Left ventricle myocardium inferior (tissue), 1 donor: ENCODE data around the gene HTN3. TPM values are rescaled to one million over a fixed set of nuclear protein-coding genes. Genes with fewer than 3 reads are reported as not detected.
"Not testable (repeated sequence)": the region's sequence is repeated elsewhere in the genome, so short reads cannot be mapped to it uniquely, and the experiment has no call there.

ENCODE experiments used
- DNase-seq: peaks from one replicate; pipeline ENCODE4 v3.0.0-alpha.2; 2020
- H3K27ac ChIP-seq: fragments of 200-600 bp; replicated peaks from 2 replicates; pipeline ENCODE4 v1.8.0; 2021
- H3K27me3 ChIP-seq: fragments of 200-600 bp; 2 replicates; pipeline ENCODE4 v1.8.0; 2021; ENCODE audit warnings: low read depth
- H3K36me3 ChIP-seq: fragments of 200-600 bp; 2 replicates; pipeline ENCODE4 v1.8.0; 2021
- H3K4me1 ChIP-seq: fragments of 200-600 bp; 2 replicates; pipeline ENCODE4 v1.8.0; 2021
- H3K4me3 ChIP-seq: fragments of 200-600 bp; 2 replicates; pipeline ENCODE4 v1.8.0; 2021; ENCODE audit warnings: mild to moderate bottlenecking, moderate library complexity
- H3K9me3 ChIP-seq: fragments of 200-600 bp; replicated peaks from 2 replicates; pipeline ENCODE4 v1.8.0; 2021
- intact Hi-C: fragments of 100-400 bp; cut with micrococcal nuclease; formaldehyde crosslinking; loops from one replicate; pipeline ENCODE4 v1.11.0; 2022
- total RNA-seq: library from RNA; stranded (reverse); fragmentation: NEBNext Ultra II Directional; extraction: Animal tissue kit (Norgen Biotek cat#: 25700); gene quantifications from one replicate; pipeline ENCODE4 v1.2.1, GENCODE V29; 2021
- TF ChIP-seq, protein P1 (sequence below): fragments of 200-600 bp; IDR thresholded peaks from 2 replicates; pipeline ENCODE4 v1.8.0; 2021; ENCODE audit warnings: antibody characterized with exemption, mild to moderate bottlenecking, borderline replicate concordance
- donor health status: DM: no; HTN: yes; CAD: no; lungs with severe emphysema.

The HTN3 gene
- total RNA-seq, 1 donor from 2014 or later = not detected

DNA sequence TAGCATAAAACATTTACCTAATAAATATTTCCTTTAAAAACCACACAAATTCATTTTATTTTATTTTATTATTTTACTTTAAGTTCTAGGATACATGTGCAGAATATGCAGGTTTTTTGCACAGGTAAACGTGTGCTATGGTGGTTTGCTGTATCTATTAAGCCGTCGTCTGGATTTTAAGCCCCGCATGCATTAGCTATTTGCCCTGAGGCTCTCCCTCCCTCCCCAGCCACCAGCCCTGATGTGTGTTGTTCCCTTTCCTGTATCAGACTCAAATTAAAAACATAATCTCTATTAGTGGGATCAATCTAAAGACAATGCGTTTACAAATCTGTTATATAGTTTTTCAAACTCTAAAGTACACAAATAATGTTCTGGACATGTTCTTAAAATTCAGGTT is 1.2 kb upstream of the HTN3 start:
- TF ChIP-seq, protein P1, sequence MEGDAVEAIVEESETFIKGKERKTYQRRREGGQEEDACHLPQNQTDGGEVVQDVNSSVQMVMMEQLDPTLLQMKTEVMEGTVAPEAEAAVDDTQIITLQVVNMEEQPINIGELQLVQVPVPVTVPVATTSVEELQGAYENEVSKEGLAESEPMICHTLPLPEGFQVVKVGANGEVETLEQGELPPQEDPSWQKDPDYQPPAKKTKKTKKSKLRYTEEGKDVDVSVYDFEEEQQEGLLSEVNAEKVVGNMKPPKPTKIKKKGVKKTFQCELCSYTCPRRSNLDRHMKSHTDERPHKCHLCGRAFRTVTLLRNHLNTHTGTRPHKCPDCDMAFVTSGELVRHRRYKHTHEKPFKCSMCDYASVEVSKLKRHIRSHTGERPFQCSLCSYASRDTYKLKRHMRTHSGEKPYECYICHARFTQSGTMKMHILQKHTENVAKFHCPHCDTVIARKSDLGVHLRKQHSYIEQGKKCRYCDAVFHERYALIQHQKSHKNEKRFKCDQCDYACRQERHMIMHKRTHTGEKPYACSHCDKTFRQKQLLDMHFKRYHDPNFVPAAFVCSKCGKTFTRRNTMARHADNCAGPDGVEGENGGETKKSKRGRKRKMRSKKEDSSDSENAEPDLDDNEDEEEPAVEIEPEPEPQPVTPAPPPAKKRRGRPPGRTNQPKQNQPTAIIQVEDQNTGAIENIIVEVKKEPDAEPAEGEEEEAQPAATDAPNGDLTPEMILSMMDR = no peak
- intact Hi-C loops = no loop called here
- Histone ChIP-seq H3K36me3 (no peaks in the 10 kb centered on the region), H3K4me1 (no peaks in the 10 kb centered on the region), H3K27me3 (no peaks in the 10 kb centered on the region), H3K27ac (no peak overlapping the region), H3K4me3 (no peak overlapping the region), H3K9me3 (no peaks in the 10 kb centered on the region)
- DNase-seq = no peak

DNA sequence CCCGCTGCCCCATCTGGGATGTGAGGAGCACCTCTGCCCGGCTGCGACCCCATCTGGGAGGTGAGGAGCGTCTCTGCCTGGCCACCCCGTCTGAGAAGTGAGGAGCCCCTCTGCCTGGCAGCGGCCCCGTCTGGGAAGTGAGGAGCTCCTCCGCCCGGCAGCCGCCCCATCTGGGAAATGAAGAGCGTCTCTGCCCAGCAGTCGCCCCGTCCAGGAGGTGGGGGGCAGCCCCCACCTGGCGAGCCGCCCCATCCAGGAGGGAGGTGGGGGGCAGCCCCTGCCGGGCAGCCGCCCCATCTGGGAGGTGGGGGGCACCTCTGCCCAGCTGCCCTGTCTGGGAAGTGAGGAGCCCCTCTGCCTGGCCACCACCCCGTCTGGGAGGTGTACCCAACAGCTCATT is 9.3 kb downstream of the HTN3 start:
- DNase-seq, intact Hi-C loops, H3K4me3 ChIP-seq, H3K4me1 ChIP-seq, H3K27ac ChIP-seq, H3K27me3 ChIP-seq, H3K36me3 ChIP-seq: not testable (repeated sequence)
- H3K9me3 ChIP-seq = peaks cover 57% of the 10 kb centered on the region

DNA sequence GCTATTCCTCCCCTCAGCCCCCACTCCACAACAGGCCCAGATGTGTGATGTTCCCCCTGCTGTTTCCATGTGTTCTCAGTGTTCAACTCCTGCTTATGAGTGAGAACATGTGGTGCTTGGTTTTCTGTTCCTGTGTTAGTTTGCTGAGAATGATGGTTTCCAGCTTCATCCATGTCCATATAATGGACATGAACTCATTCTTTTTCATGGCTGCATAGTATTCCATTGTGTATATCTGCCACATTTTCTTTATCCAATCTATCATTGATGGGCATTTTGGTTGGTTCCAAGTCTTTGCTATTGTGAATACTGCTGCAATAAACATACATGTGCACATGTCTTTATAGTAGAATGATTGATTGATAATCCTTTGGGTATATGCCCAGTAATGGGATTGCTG is 11.7 kb downstream of the HTN3 start:
- H3K36me3 ChIP-seq, H3K4me3 ChIP-seq, H3K4me1 ChIP-seq, intact Hi-C loops, H3K27ac ChIP-seq, H3K27me3 ChIP-seq, DNase-seq: not testable (repeated sequence)
- H3K9me3 ChIP-seq = peaks cover 35% of the 10 kb centered on the region

DNA sequence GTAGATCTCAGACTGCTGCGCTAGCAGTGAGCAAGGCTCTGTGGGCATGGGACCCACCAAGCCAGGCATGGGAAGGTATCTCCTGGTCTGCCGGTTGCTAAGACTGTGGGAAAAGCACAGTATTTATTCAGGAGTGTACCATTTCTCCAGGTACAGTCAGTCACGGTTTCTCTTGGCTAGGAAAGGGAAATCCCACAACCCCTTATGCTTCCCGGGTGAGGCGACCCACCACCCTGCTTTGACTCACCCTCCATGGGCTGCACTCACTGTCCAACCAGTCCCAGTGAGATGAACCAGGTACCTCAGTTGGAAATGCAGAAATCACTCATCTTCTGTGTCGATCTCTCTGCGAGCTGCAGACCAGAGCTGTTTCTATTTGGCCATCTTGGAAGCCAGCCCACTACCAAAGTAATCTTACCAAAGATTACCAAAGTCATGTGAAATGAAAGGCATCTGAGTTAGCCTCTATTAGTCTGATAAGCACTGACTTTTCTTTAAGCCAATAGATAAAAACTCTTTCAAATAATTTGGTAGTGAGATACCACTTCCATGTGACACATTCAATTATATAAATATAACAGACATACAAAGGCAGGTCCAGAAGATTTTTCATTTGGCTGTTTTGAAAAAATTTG is 13.5 kb downstream of the HTN3 start:
- intact Hi-C loops = no loop called here
- H3K9me3 ChIP-seq = peaks cover 31% of the 10 kb centered on the region
- TF ChIP-seq, protein P1 = no peak

DNA sequence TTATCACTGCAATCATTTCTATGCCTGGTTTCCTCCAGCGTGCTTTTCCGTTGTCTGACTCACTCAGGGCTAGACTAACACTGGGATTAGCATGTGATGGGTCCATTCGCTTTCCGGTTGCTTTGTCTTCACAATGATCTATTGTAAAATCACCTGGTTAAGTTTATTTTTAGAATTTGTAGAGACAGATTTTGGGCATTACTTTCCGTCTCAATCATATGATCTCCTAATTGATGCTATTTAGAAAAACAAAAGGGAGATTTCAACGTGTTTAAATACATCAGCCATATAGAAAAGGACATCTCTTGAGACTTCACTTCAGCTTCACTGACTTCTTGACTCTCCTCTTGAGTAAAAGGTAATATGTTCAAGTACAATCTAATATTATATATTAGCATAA is 21.9 kb downstream of the HTN3 start, which contains the start of gene HTN1:
TSS of gene HTN1 (plus strand) at position 301 of the 400 bp plus-strand sequence. CDS start 2,639 bp downstream, outside the sequence.
- H3K27me3 ChIP-seq, H3K9me3 ChIP-seq, H3K27ac ChIP-seq, intact Hi-C loops, DNase-seq, H3K36me3 ChIP-seq, H3K4me1 ChIP-seq, H3K4me3 ChIP-seq: not testable (repeated sequence)

More for the DNA sequence above, 13.5 kb downstream of the HTN3 start:
- H3K36me3 ChIP-seq = no peaks in the 10 kb centered on the region
- H3K27ac ChIP-seq = no peak overlapping the region
- no peak overlapping the region for H3K4me3 ChIP-seq
- no peaks in the 10 kb centered on the region for H3K4me1 ChIP-seq
- no peak for DNase-seq
- H3K27me3 ChIP-seq = no peaks in the 10 kb centered on the region

DNA sequence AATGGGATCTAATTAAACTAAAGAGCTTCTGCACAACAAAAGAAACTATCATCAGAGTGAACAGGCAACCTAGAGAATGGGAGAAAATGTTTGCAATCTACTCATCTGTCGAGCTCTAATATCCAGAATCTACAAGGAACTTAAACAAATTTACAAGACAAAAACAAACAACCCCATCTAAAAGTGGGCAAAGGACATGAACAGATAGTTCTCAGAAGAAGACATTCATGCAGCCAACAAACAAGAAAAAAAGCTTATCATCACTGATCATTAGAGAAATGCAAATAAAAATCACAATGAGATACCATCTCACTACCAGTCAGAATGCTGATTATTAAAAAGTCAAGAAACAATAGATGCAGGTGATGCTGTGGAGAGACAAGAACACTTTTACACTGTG is 28.3 kb downstream of the HTN3 start:
- H3K36me3 ChIP-seq, H3K27ac ChIP-seq, intact Hi-C loops, H3K4me3 ChIP-seq, DNase-seq, H3K27me3 ChIP-seq, H3K4me1 ChIP-seq: not testable (repeated sequence)
- peaks cover 27% of the 10 kb centered on the region for H3K9me3 ChIP-seq

DNA sequence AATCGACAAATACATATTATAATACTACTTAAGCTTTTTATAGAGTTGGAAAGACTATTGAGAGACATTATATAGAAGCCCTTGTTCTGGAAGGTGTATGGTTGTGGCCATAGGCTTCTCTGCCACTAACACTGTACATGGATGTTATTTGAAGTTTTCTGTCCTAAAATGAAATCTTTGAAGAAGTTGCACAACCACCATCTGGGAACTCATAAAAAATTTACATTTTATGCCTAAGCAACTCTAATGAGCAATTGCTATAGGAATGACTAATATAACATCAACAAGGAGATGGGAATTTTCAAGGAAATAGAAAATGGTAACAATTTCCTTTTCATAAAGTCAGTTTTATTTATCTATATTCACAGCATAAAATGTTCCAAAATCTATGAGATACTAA is 29.4 kb downstream of the HTN3 start:
- H3K27me3 ChIP-seq = no peaks in the 10 kb centered on the region
- no peak for DNase-seq
- no peaks in the 10 kb centered on the region for H3K4me1 ChIP-seq
- no peak overlapping the region for H3K27ac ChIP-seq
- intact Hi-C loops = no loop called here
- TF ChIP-seq, protein P1 = no peak
- H3K4me3 ChIP-seq = no peak overlapping the region
- peaks cover 27% of the 10 kb centered on the region for H3K9me3 ChIP-seq
- no peaks in the 10 kb centered on the region for H3K36me3 ChIP-seq
